AG08396 (cell line): ENCODE results near the gene RYR3.

ENCODE experiments used
- DNase-seq: peaks from one replicate; pipeline ENCODE4 v3.0.0; 2012; ENCODE audit warnings: low spot score, mixed read lengths

The RYR3 gene

GRCh38 chr15:33310481-33311311 is at the start of gene RYR3:
Gene RYR3 (plus strand): TSS chr15:33310967. CDS start chr15:33311046, 79 bp downstream.
- no peak for DNase-seq

DNA sequence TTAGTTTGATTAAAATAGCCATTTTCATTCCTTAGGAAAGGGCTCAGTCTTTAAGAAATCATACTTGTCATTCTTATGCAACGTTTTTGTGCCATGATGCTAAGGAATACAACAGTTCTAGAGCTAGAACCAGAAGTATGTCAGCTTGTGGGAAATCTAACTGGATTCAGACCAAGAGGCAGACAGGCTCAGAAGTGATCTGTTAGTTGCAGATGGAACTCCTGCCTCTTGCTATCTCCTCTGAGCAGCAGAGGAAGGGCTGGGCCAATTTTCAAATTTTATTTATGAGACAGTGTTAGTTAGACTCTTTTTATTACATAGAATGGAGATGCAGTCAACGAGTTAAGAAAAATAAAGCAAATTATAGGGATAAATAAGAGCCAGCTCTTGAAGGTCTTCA is 48.5 kb upstream of the RYR3 start:
- no peak for DNase-seq

GRCh38 chr15:33277689-33278088 is 33.1 kb upstream of the RYR3 start:
- DNase-seq = no peak

DNA sequence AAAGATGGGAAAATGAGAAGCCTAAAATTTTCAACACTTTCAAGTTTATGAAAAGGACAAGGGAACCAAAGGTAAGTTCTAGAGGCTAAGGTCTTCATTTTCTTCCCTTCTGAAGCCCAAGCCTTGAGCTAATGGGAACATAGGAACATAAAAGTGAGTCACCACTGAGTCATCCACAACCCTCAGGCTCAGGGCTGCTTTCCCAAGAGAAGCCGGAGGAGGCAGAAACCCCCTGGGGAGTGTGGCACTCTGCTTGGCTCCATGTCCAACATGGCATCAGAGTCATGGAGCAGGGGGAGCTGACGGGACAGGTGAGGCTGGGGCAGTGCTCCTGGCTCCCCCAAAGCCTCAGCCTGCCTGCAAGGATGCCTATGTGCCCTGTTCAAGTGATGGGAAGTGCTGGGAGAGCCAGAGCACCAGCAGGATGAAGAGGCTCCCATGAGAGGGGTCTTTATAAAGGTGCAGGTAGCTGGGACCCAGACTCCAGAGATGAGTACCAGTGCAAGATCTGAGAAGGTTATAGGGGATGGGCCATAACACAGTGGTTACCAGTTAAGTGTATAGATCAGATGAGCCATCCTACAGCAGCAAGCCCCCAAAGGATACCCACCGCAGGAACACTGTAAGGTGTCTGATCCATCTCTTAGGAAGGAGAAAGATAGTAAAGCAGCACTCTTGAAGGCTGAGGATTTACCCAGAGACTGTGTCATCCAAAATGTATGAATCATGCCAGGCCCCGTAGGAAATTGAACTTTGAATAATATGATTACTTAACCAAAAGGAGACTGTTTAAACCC is 31.8 kb upstream of the RYR3 start:
- DNase-seq = peak; percentile 72

DNA sequence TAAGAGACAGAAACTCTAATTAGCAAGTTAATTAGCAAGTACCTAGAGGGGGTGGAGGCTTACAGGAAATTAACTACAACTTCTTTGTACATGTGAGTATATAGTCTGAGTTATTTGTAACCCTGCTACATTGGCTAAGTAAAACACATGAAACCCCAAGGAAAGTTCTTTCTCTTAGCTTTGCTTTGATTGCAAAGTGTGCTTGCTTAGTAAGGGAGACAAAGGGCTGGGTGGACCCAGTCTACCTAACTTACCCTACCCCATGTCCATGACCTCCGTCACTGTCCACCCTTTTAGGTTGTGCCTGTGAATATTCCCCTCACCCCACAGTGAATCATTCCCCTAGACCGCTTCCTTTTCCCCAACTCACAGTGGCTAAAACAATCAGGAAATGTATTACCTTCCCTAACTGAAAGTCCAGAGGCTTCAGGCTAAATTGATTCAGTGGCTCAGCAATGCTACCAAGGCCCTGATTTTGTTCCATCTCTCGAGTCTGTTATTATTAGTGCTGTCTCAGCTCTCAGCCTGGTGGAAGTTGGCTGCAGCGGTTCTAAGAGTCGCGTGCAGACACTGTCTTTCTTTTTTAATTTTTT is 31.1 kb upstream of the RYR3 start:
- no peak for DNase-seq

DNA sequence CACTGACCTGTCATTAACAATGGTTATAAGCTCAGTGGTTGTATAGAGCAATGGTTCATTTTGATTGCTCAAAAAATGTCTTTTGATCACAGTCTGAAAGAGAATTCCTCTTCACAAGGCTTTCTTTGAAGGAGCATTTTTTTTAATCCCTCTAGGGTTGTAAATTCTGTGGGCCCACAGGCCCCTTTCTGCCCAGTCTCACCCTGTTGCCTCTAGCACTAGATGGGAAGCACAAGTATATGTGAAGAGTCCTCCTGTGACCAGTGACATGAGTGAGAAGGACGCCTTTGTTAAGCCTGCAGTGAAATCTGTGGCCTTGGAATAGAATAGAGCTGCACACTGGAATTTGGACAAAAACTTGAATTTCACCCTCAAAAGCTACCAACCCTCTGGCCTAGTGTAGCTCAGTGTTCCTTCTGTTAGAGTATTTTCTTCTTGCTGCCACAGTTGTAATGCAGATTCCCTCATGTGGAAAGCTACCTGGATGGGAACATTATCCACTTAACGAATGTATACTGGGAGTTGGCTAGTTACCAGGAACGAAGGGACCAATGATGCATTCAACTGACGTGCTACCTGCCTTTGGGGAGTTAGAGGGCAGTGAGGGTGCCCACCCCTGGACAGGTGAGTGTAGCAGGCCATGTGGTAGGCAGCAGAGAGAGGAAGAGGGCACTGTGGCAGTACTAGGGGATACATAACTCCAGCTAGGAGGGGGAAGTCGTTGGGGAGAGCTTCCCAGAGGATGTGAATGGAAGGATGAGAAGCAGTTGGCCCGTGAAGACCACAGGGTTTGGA is 28.3 kb upstream of the RYR3 start:
- no peak for DNase-seq

- no peak for DNase-seq
These were observed 27.2 kb upstream of the RYR3 start for GRCh38 chr15:33283576-33283975.

GRCh38 chr15:33284336-33284735 is 26.4 kb upstream of the RYR3 start:
- no peak for DNase-seq

- no peak for DNase-seq
These were observed 18.0 kb upstream of the RYR3 start for GRCh38 chr15:33292717-33293307.

DNA sequence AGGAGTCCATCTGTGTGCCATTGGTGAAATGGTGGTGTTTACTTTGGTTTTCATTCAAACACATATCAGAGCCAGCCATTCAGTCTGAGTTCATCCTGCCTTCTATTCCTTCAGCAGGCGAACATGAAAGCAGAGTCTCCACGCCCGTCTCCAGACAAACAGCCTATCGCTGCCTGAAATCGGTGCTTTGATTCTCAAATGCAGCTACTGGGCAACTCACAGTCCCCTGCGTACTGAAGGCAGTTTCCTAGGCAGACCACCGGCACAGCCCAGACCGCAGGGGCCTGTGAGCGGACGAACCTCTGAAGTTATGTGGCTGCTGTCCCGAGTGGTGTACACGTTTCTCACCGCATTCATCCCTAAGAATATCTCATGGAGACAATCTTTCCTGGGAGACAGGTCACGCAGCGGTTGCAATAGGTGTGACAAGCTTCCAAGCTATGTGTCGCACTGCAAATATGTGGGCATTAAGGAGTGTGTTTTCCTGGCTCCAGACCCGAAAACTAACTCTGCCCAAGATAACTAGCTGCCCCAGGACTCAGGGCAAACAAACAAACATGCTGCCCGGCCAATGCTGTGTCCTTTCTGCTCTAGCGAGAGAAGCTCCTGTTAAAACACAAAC is 16.9 kb upstream of the RYR3 start:
- no peak for DNase-seq

DNA sequence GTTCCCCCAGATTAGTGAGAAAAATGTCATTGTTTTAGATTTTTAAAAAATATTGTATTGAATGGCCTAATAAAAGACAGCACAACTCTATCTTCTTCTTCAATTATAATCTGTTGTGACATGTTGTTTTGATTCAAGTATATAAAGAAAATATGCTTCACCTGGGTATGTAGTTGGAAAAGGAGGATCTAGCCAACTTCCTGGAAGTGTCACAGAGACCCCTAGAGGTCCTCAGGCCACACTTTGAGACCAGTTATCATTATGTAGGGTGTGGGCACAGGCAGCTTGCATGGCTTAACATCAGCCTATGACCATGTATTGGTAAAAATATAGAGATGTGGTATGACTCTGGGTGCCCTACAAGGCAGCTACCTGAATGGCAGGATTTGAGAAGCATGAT is 14.7 kb upstream of the RYR3 start:
- DNase-seq = no peak

DNA sequence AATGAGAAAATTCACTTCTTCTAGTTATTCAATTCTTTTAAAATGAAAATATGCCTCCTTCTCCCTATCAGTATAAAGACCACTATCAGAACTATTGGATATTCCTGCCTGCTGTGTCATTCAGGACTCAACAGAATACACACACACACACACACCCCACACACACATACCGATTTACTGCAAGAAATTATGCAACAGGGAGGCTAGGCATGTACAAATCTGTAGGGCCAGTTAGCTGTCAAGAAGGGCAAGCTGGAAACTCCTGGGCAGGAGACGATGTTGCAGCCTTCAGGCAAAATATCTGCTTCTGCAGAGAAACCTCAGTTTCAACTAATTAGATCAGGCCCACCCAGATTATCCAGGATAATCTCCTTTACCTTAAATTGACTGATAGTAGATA is 13.9 kb upstream of the RYR3 start:
- DNase-seq = no peak

- DNase-seq = no peak
These were observed 12.1 kb upstream of the RYR3 start for GRCh38 chr15:33298631-33299030.

DNA sequence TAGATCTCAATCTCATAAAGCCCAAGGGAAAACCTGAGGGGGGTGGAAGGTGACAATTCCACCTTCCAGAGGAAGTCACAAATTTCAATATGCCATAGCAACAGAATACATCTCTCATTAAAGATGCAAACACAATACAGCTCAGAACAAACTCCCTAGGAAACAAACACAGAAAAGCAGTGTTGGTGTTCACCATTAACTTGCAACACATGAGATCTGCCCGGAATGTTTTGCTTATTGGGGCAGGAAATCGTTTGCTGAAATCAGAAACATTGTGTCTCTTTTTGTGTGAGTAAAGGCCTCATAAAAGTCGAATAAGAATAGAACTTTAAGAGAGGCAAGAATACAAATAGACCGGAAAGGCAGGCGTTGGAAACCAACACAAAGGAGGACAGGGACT is 5.8 kb upstream of the RYR3 start:
- no peak for DNase-seq

- no peak for DNase-seq
These were observed 1.0 kb upstream of the RYR3 start for GRCh38 chr15:33309602-33310276.

DNA sequence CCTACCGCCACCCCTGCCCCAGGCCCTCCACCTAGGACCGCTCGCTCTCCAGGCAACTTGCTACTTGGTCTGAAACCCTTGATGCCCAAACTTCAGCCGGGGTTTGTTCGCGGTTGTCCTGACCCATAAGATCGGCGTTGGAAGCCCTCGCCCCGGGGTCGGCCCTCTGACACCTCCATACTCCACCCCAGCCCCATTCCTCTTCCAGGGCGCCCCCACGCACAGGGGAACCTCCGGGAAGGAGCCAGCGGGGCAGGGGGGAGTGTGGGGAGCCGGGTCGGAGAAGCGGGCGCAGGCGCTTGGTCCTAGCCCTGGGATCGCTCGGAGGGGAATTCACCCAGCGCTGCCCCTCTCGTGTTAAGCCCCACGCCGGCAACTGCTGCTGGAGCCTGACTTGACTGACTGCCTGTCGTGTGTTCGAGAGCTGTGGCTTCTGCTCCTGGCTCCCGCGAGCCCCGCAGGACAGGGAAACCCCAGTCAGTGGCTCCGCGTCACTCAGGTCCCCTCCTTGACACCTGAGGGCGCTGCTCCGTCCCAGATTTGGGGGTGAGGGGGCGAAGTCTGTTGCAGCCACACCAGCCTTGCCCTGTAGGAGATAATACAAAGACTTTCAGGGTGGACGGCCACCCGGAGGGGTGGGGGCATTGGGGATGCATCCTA is 675 bp downstream of the RYR3 start:
- DNase-seq = no peak

DNA sequence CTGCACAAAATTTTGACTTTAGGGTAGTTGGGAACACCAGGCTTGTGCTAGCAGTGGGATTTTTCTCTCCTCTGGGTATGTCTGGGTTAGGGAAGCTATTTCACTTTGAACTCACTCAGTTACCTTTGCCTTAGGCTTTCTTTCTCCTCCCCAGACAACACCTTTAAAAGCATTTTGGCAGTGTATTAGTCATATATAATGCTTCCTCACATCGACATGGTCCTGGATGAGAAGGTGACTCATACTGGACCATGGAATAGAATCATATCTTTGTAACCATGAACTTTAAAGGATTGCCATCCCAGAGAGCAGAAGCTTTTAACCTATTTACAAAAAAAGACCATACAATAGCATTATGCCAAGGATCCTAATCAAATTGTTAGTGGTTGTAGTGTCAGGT is 2.7 kb downstream of the RYR3 start:
- DNase-seq = no peak

DNA sequence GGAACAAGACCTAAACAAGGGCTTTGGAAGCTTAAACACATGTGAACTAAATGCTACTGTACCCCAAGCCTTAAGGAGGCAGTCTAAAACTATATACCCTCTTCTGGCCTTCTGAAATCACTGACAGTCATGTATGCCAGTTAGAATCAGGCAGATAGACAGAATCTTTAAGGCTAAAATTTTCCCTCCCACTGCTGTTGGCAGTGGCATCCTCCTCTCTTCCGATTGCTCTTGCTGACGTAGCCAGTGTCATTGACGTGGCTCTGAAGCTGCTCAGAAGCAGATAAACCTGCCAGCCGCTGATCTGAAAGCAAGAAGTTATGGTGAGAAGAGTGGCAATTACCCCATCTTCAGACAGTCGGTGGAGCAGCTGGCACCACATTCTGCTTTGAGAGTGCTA is 3.3 kb downstream of the RYR3 start:
- DNase-seq = no peak

DNA sequence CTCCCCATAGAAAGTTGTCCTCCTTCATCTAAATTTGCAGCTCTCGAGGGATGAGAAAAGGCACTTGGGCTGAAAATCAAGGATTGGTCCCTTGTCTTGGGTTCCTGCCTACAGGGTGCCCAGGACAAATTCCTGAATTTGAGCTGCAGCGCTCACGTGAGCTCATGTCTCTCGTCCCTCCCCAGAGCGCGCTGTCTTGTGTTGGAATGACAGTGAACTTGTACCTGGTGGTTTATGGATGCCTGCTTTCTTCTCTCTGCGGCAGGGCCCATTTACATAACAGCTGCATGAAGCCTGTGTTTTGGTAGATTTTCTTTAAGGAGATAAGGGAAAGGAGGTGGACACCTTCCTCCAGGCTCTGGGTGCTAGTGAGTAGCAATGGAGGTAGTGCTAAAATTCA is 4.3 kb downstream of the RYR3 start:
- DNase-seq = no peak

- no peak for DNase-seq
These were observed 7.1 kb downstream of the RYR3 start for GRCh38 chr15:33317896-33318295.
